ENCODE data around the gene MPP3.

MPP3 gene

DNA sequence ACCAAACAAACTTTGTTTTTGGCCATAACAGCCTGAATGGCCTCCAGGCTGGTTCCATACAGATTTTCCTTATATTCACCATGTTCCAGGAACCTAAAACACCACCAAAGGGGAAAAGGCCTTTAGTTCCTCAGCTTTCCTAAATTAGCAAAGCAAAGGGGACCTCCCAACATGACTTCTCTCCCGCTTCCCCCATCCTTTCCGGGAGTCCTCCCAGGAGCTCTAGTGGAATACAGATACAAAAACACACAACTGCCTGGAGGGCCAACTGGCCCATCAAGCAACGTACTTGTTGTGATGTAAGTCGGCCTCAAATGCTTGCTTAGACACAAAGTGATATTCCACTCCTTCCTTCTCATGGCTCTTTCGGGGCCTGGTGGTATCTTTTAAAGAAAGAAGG is 22.1 kb downstream of the MPP3 start:
- H3K4me3 Mint-ChIP-seq = no peak overlapping the region
- peaks cover 13% of the 10 kb centered on the region for H3K4me1 Mint-ChIP-seq
- peak overlapping the region; percentile 72 for H3K27ac Mint-ChIP-seq
- peaks cover 3% of the 10 kb centered on the region for H3K9me3 Mint-ChIP-seq
- peaks cover 51% of the 10 kb centered on the region for H3K36me3 Mint-ChIP-seq (ENCODE audit: low read depth)
- H3K27me3 Mint-ChIP-seq (ENCODE audit: low read depth, poor library complexity) = peaks cover 7% of the 10 kb centered on the region
- DNase-seq = no peak
- TF ChIP-seq, protein P1, sequence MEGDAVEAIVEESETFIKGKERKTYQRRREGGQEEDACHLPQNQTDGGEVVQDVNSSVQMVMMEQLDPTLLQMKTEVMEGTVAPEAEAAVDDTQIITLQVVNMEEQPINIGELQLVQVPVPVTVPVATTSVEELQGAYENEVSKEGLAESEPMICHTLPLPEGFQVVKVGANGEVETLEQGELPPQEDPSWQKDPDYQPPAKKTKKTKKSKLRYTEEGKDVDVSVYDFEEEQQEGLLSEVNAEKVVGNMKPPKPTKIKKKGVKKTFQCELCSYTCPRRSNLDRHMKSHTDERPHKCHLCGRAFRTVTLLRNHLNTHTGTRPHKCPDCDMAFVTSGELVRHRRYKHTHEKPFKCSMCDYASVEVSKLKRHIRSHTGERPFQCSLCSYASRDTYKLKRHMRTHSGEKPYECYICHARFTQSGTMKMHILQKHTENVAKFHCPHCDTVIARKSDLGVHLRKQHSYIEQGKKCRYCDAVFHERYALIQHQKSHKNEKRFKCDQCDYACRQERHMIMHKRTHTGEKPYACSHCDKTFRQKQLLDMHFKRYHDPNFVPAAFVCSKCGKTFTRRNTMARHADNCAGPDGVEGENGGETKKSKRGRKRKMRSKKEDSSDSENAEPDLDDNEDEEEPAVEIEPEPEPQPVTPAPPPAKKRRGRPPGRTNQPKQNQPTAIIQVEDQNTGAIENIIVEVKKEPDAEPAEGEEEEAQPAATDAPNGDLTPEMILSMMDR (IDR thresholded peaks at IDR 0.05) = no peak

DNA sequence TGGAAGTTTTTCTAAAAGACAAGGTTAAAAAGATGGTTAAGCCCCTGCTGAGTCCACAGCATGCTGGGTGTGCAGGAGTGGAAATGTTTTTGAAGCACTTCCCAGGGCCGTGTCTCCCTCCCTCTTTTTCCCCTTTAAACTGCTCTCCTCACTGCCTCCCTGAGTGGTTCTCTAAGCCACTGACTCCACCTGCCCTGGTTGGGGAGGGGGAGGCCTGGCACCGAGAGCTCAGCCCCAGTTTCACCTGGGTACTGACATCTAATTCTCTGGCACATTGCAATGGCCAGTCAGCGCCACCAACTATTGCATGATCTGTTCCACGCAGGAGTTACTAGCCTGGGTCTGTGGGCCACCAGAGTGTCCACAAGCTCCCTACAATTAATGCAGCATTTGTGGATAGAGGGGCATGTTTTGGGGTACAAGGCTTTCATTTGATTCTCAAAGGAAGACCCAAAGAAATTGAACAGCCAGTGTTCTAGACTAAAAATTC is 22.7 kb downstream of the MPP3 start:
- H3K27me3 Mint-ChIP-seq (ENCODE audit: low read depth, poor library complexity) = peaks cover 7% of the 10 kb centered on the region
- TF ChIP-seq, protein P1 (IDR thresholded peaks at IDR 0.05) = no peak
- H3K36me3 Mint-ChIP-seq (ENCODE audit: low read depth) = peaks cover 57% of the 10 kb centered on the region
- no peak overlapping the region for H3K4me3 Mint-ChIP-seq
- peaks cover 8% of the 10 kb centered on the region for H3K9me3 Mint-ChIP-seq
- no peak for DNase-seq
- peak overlapping the region; percentile 48 for H3K27ac Mint-ChIP-seq
- H3K4me1 Mint-ChIP-seq = peaks cover 13% of the 10 kb centered on the region

DNA sequence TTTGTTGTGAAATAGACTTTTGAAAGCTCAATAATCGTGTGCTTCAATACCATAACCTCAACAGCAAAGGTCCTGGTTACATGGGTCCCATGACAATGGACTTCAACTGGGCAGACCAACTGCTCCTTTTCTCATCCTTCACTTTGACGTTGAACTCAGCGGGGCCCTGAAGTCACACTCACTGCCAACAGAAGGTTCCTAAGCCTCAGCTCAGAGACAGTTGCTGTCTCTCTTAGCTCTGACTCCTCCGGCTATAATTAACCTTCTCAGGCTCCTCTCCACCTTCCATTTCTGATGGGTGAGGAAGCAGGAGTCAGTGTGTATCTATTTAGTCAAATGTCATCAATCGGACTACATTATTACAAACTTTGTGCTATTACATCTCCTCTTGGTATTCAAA is 23.8 kb downstream of the MPP3 start:
- H3K4me1 Mint-ChIP-seq = peaks cover 8% of the 10 kb centered on the region
- DNase-seq = no peak

DNA sequence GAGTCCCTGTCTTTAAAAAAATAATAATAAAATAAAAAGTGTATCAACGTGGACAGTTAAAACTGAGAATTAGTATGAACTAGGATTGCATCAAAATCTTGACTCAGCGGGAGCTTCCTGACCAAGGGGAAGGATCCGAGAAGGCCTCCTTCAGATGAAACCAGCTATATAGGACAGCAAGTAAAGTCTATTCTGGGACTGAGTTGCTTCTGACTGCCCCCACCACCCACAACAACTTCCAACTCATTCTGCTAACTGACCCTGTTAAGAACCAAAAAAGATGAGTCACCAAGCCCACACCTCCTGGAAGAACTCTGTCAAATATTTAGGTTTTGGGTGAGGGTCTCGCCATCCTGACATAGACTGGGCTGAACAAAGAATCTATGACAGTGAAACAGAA is 24.9 kb downstream of the MPP3 start:
- Mint-ChIP-seq H3K27me3 (ENCODE audit: low read depth, poor library complexity) (peaks cover 7% of the 10 kb centered on the region), H3K4me1 (peaks cover 13% of the 10 kb centered on the region), H3K4me3 (no peak overlapping the region), H3K9me3 (peaks cover 11% of the 10 kb centered on the region), H3K27ac (no peak overlapping the region), H3K36me3 (ENCODE audit: low read depth) (peaks cover 61% of the 10 kb centered on the region)
- TF ChIP-seq, protein P1 (IDR thresholded peaks at IDR 0.05) = no peak
- no peak for DNase-seq

More for the DNA sequence above, 23.8 kb downstream of the MPP3 start:
- H3K27ac Mint-ChIP-seq = no peak overlapping the region
- TF ChIP-seq, protein P1 (IDR thresholded peaks at IDR 0.05) = no peak
- H3K9me3 Mint-ChIP-seq = peaks cover 11% of the 10 kb centered on the region
- peaks cover 60% of the 10 kb centered on the region for H3K36me3 Mint-ChIP-seq (ENCODE audit: low read depth)
- no peak overlapping the region for H3K4me3 Mint-ChIP-seq
- H3K27me3 Mint-ChIP-seq (ENCODE audit: low read depth, poor library complexity) = peaks cover 3% of the 10 kb centered on the region

DNA sequence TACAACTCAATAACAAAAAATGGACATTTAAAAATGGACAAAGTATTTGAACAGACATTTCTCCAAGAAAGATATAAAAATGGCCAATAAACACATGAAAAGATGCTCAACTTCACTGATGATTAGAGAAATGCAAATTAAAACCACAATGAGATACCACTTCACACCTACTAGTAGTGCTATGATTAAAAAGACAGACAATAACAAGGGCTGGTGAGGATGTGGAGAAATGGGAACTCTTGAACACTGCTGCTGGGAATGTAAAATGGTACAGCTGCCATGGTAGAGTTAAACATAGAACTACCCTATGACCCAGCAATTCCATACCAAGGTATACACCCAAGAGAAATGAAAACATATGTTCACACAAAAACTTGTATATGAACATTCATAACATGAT is 27.8 kb downstream of the MPP3 start:
- no peak overlapping the region for H3K4me3 Mint-ChIP-seq
- peaks cover 14% of the 10 kb centered on the region for H3K4me1 Mint-ChIP-seq
- DNase-seq = no peak
- peaks cover 57% of the 10 kb centered on the region for H3K36me3 Mint-ChIP-seq (ENCODE audit: low read depth)
- H3K9me3 Mint-ChIP-seq = peaks cover 11% of the 10 kb centered on the region
- H3K27ac Mint-ChIP-seq = no peak overlapping the region
- H3K27me3 Mint-ChIP-seq (ENCODE audit: low read depth, poor library complexity) = peaks cover 11% of the 10 kb centered on the region
- TF ChIP-seq, protein P1 (IDR thresholded peaks at IDR 0.05) = no peak

DNA sequence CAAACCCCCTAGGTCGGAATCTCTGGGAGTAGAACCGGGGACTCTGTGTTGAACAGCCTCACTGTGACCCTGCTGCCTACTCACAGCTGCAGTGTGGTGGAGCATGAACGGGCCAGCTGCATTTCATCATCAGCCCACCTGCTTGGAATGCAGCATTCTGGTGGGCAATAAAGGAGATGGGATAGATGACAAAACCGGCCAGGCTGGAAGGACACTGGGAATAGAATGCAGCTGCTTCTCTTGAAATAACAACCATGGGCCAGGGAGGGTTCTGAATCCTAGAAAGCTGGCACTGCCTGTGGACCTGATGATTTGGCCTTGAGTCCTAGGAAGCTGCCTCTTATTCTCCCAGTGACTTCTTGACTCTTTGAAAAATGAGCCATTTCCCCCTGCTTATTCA is 29.2 kb downstream of the MPP3 start:
- Mint-ChIP-seq H3K4me3 (no peak overlapping the region), H3K27ac (no peak overlapping the region), H3K9me3 (peaks cover 20% of the 10 kb centered on the region), H3K36me3 (ENCODE audit: low read depth) (peaks cover 47% of the 10 kb centered on the region), H3K4me1 (peaks cover 14% of the 10 kb centered on the region), H3K27me3 (ENCODE audit: low read depth, poor library complexity) (peaks cover 10% of the 10 kb centered on the region)
- peak; percentile 23 for DNase-seq
- TF ChIP-seq, protein P1 (IDR thresholded peaks at IDR 0.05) = no peak
